Common myeloid progenitor, CD34-positive (primary cell): Measurements from ENCODE around the gene CTRB1.
"Not testable (repeated sequence)": the region's sequence is repeated elsewhere in the genome, so short reads cannot be mapped to it uniquely, and the experiment has no call there.

Experiments
- CTCF ChIA-PET: fragments of 350-600 bp; sonication (Branson Sonifier 250); formaldehyde crosslinking; loops from one replicate; lab custom pipeline; 2021; ENCODE audit warnings: antibody characterized with exemption; lab: Charles Lee
- POLR2A ChIA-PET: fragments of 350-600 bp; sonication (Branson Sonifier 250); formaldehyde crosslinking; loops from one replicate; lab custom pipeline; 2021; ENCODE audit warnings: antibody characterized with exemption; lab: Charles Lee
- DNase-seq, 3 donors: peaks; one replicate each; pipeline versions ENCODE4 v3.0.0 to v3.0.0-alpha.2; 2013
- H3K27ac ChIP-seq, 2 experiments: 1 replicate in 1 of 2; 2 replicates in 1 of 2; pipeline ENCODE4 v1.7.0; 2013; ENCODE audit warnings: inconsistent platforms in 2 of 2, low read length in 2 of 2, mild to moderate bottlenecking in 2 of 2, low read depth in 1 of 2, moderate library complexity in 1 of 2; ENCODE audit not compliant: severe bottlenecking in 2 of 2, insufficient read depth in 1 of 2, poor library complexity in 1 of 2
- H3K27me3 ChIP-seq, 5 experiments: replicated peaks in 2 of 5; 1 replicate in 3 of 5; 2 replicates in 2 of 5; pipeline versions ENCODE4 v1.6.1 to v1.7.0; 2013; ENCODE audit warnings: low read length in 4 of 5, mild to moderate bottlenecking in 2 of 5, moderate library complexity in 2 of 5, inconsistent platforms in 1 of 5; ENCODE audit not compliant: insufficient read depth in 5 of 5, control insufficient read depth in 4 of 5
- H3K36me3 ChIP-seq, 4 experiments: 1 replicate in 2 of 4; 2 replicates in 2 of 4; pipeline versions ENCODE4 v1.6.1 to v1.7.0; 2013; ENCODE audit warnings: low read length in 3 of 4, control low read depth in 1 of 4, mild to moderate bottlenecking in 1 of 4; ENCODE audit not compliant: control insufficient read depth in 4 of 4, insufficient read depth in 4 of 4
- H3K4me1 ChIP-seq, 4 experiments: 1 replicate in 3 of 4; 2 replicates in 1 of 4; pipeline versions ENCODE4 v1.6.1 to v1.7.1; 2013; ENCODE audit warnings: low read length in 3 of 4, mild to moderate bottlenecking in 3 of 4, control low read depth in 1 of 4, inconsistent platforms in 1 of 4, moderate library complexity in 1 of 4; ENCODE audit not compliant: control insufficient read depth in 4 of 4, insufficient read depth in 4 of 4; ENCODE audit errors: control extremely low read depth in 1 of 4
- H3K4me3 ChIP-seq, 7 experiments: 1 replicate in 4 of 7; 2 replicates in 3 of 7; pipeline versions ENCODE4 v1.5.1 to v1.7.0; 2013; ENCODE audit warnings: mild to moderate bottlenecking in 7 of 7, low read length in 6 of 7, moderate library complexity in 6 of 7, inconsistent platforms in 2 of 7, low read depth in 2 of 7, control low read depth in 1 of 7; ENCODE audit not compliant: insufficient read depth in 4 of 7, control insufficient read depth in 1 of 7; ENCODE audit errors: extremely low read depth in 1 of 7
- H3K9me3 ChIP-seq, 5 experiments: 1 replicate in 4 of 5; 2 replicates in 1 of 5; pipeline versions ENCODE4 v1.6.1 to v1.7.1; 2013; ENCODE audit warnings: low read length in 4 of 5, mild to moderate bottlenecking in 2 of 5, inconsistent platforms in 1 of 5, low read depth in 1 of 5, moderate library complexity in 1 of 5; ENCODE audit not compliant: control insufficient read depth in 4 of 5, insufficient read depth in 2 of 5; ENCODE audit errors: control extremely low read depth in 1 of 5
- WGBS: methylation state at CpG from one replicate; pipeline ENCODE4 v1.1.5; 2013; ENCODE audit not compliant: insufficient coverage; 5-methylcytosine and 5-hydroxymethylcytosine counted together

Gene CTRB1

GRCh38 chr16:75204410-75204758 is 14.4 kb upstream of the CTRB1 start:
- WGBS: 83% methylated on average over 1 of the region's 6 CpGs
- Histone ChIP-seq H3K27me3 (peaks cover 0 to 41% (median 0%) of the 10 kb centered on the region in 5 experiments), H3K4me1 (peaks cover 0 to 7% (median 4%) of the 10 kb centered on the region in 4 experiments), H3K36me3 (no peaks in the 10 kb centered on the region), H3K27ac (no peak overlapping the region), H3K4me3 (no peak overlapping the region), H3K9me3 (no peaks in the 10 kb centered on the region)
- POLR2A ChIA-PET: no interaction called here
- no peak for DNase-seq
- CTCF ChIA-PET: interaction anchor here (2.1 kb wide), 1 partner anchor 30 kb away, joined by 5 read pairs; no protein-coding TSS in a partner anchor

GRCh38 chr16:75204905-75205304 is 13.9 kb upstream of the CTRB1 start:
- peaks cover 0 to 41% (median 0%) of the 10 kb centered on the region in 5 experiments for H3K27me3 ChIP-seq
- WGBS: no CpG with 5 or more reads among the region's 20 CpGs
- CTCF ChIA-PET, H3K36me3 ChIP-seq, H3K9me3 ChIP-seq, DNase-seq, H3K4me3 ChIP-seq, POLR2A ChIA-PET, H3K4me1 ChIP-seq, H3K27ac ChIP-seq: not testable (repeated sequence)

DNA sequence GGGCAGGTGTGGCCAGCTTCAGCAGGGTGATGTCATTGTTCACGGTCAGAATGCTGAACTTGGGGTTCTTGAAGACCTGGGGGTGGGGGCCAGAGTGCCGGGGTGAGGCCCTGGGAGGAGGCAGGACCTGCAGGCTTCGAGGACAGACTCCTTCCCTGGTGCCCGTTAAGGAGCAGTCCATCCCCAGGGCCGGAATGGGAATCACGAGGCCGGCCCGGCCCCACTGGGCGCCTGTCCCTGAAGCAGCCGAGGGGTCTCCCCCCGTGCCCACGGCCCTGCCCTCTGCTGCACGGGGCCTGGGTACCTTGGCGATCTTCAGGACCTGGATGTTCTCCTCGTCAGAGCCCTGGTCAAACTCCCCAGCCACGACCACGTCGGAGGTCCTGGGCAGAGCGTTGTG is 13.3 kb upstream of the CTRB1 start:
- DNase-seq, H3K9me3 ChIP-seq, POLR2A ChIA-PET, CTCF ChIA-PET, H3K4me3 ChIP-seq, H3K27ac ChIP-seq, H3K4me1 ChIP-seq, H3K36me3 ChIP-seq: not testable (repeated sequence)
- WGBS: no CpG with 5 or more reads among the region's 19 CpGs
- peaks cover 0 to 36% (median 0%) of the 10 kb centered on the region in 5 experiments for H3K27me3 ChIP-seq

DNA sequence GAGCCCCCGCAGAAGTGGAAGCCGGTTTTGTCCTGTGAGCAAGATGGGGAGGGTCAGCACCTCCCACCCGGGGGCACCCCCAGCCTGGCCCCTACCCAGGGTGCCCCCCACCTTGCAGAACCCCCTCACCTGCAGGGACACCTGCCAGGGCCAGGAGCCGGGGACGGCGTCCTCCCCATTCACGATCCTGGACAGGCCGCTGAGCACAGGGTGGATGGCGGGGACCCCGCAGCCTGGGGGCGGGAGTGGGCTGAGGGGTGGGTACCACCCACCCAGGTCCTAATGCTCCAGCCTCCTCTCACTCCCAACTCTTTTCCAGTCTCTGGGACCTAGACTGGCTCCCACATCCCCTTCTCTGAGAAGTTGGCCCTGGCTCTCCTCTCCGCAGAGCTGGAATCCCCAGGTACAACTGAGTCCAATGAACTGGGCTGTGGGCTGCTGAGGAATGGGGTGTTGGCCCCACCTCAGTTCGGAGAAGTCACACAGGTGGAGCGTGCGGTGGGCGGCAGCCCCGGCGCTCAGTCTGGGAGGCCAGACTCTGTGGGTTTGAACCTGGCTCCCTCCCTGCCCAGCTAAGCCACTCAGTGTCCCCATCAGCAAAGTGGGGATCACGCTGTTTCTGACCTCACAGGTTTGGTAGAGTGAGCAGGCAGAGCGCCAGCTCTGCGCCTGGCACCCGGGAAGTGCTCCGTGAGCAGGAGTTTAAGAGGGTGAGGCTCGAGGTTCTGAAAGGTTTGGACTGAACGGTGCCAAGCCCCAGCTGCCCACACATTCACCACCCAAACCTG is 12.6 kb upstream of the CTRB1 start:
- not testable (repeated sequence) for H3K4me1 ChIP-seq, DNase-seq, H3K27ac ChIP-seq, H3K9me3 ChIP-seq, H3K36me3 ChIP-seq, H3K4me3 ChIP-seq
- 91% methylated on average over 14 of the region's 25 CpGs for WGBS
- ChIA-PET POLR2A (interaction anchor here (0.6 kb wide), 1 partner anchor 10 kb away, joined by 4 read pairs; no protein-coding TSS in a partner anchor), CTCF (interaction anchor here (1.3 to 1.4 kb wide), 2 partner anchors 9 to 28 kb away, joined by 3 to 7 read pairs; no protein-coding TSS in a partner anchor)
- H3K27me3 ChIP-seq: peaks cover 0 to 37% (median 0%) of the 10 kb centered on the region in 5 experiments

GRCh38 chr16:75206749-75207451 is 11.9 kb upstream of the CTRB1 start, which contains the start of gene CTRB2:
Gene CTRB2 (minus strand): TSS chr16:75207161. CDS start chr16:75207141, 20 bp downstream.
- H3K36me3 ChIP-seq: no peaks in the 10 kb centered on the region
- 93% methylated on average over 24 of the region's 24 CpGs for WGBS
- CTCF ChIA-PET: interaction anchor here (1.3 to 1.4 kb wide), 2 partner anchors 9 to 27 kb away, joined by 3 to 7 read pairs; no protein-coding TSS in a partner anchor

GRCh38 chr16:75207831-75208230 is 11.0 kb upstream of the CTRB1 start:
- ChIA-PET POLR2A (no interaction called here), CTCF (interaction anchor here (1.1 kb wide), 1 partner anchor 9 kb away, joined by 3 read pairs; no protein-coding TSS in a partner anchor)
- Histone ChIP-seq H3K9me3 (no peaks in the 10 kb centered on the region), H3K27me3 (peaks cover 0 to 51% (median 6%) of the 10 kb centered on the region in 5 experiments), H3K4me3 (no peak overlapping the region), H3K27ac (no peak overlapping the region), H3K36me3 (no peaks in the 10 kb centered on the region), H3K4me1 (no peaks in the 10 kb centered on the region)
- WGBS: 91% methylated on average over 10 of the region's 11 CpGs
- DNase-seq: no peak

More at GRCh38 chr16:75206749-75207451, 11.9 kb upstream of the CTRB1 start, which contains the start of gene CTRB2:
- no peak within 1 kb of the TSS for H3K27ac ChIP-seq
- H3K27me3 ChIP-seq: peaks cover 0 to 43% (median 0%) of the 10 kb centered on the region in 5 experiments
- no peaks in the 10 kb centered on the region for H3K9me3 ChIP-seq
- DNase-seq: no peak
- no peak within 1 kb of the TSS for H3K4me3 ChIP-seq
- H3K4me1 ChIP-seq: no peaks in the 10 kb centered on the region
- POLR2A ChIA-PET: interaction anchor here (0.6 kb wide), 1 partner anchor 11 kb away, joined by 4 read pairs; no protein-coding TSS in a partner anchor
